ENCODE data around the gene CRK. TPM values are rescaled to one million over a fixed set of nuclear protein-coding genes. Genes with fewer than 3 reads are reported as not detected.
A peak's percentile ranks its signal among the peaks of the same experiment; 100 is the strongest.

CRK gene
- total RNA-seq, 1 experiment from 2014 or later = 57.9 TPM

GRCh38 chr17:1442187-1442586 is 13.8 kb downstream of the CRK start:
- BruUV-seq (replicated peaks) = no TSS peak
- no peaks in the 10 kb centered on the region for H3K36me3 ChIP-seq (ENCODE audit: low read depth)
- H2AFZ ChIP-seq = no peak overlapping the region
- no peak for DNase-seq
- H3K9me2 ChIP-seq (ENCODE audit: insufficient read depth) = no peaks in the 10 kb centered on the region
- no peak overlapping the region for H3K27ac ChIP-seq
- H3K27me3 ChIP-seq (ENCODE audit: insufficient read depth, low read depth) = no peaks in the 10 kb centered on the region
- H3K4me2 ChIP-seq = no peak overlapping the region
- peaks cover 94% of the 10 kb centered on the region for H3K79me2 ChIP-seq (ENCODE audit: low read depth)
- H3F3A ChIP-seq (ENCODE audit: insufficient read depth, low read depth) = peaks cover 4% of the 10 kb centered on the region; the same call in 1 of the 2 replicates
- POLR2A ChIA-PET (ENCODE audit: unreplicated experiment) = no interaction called here
- TF ChIP-seq CTCF (conservative IDR thresholded peaks at IDR 0.05) (no peak), EZH2 (IDR thresholded peaks at IDR 0.05; ENCODE audit: low read depth) (no peak)
- H3K9me3 ChIP-seq (ENCODE audit: insufficient read depth, low read depth) = no peaks in the 10 kb centered on the region
- CTCF ChIA-PET = no interaction called here
- no peak overlapping the region for H3K4me3 ChIP-seq
- intact Hi-C loops (cut with micrococcal nuclease; ENCODE audit: unreplicated experiment) = no loop called here
- no peaks in the 10 kb centered on the region for H3K4me1 ChIP-seq (replicated peaks; ENCODE audit: insufficient read depth)
- H4K20me1 ChIP-seq (ENCODE audit: insufficient read depth) = peaks cover 76% of the 10 kb centered on the region

GRCh38 chr17:1440921-1441320 is 15.1 kb downstream of the CRK start:
- Histone ChIP-seq H3K4me2 (no peak overlapping the region), H3K36me3 (ENCODE audit: low read depth) (peaks cover 11% of the 10 kb centered on the region; the same call in 1 of the 2 replicates), H3K9me2 (ENCODE audit: insufficient read depth) (no peaks in the 10 kb centered on the region), H4K20me1 (ENCODE audit: insufficient read depth) (peaks cover 65% of the 10 kb centered on the region), H3K4me3 (no peak overlapping the region), H3K79me2 (ENCODE audit: low read depth) (peaks cover 90% of the 10 kb centered on the region), H2AFZ (no peak overlapping the region), H3K27ac (no peak overlapping the region), H3K4me1 (replicated peaks; ENCODE audit: insufficient read depth) (no peaks in the 10 kb centered on the region), H3K27me3 (ENCODE audit: insufficient read depth, low read depth) (no peaks in the 10 kb centered on the region), H3K9me3 (ENCODE audit: insufficient read depth, low read depth) (no peaks in the 10 kb centered on the region), H3F3A (ENCODE audit: insufficient read depth, low read depth) (peaks cover 4% of the 10 kb centered on the region; the same call in 1 of the 2 replicates)
- TF ChIP-seq EZH2 (IDR thresholded peaks at IDR 0.05; ENCODE audit: low read depth) = no peak
- POLR2A ChIA-PET (ENCODE audit: unreplicated experiment) = no interaction called here
- CTCF ChIA-PET = interaction anchor here (0.6 kb wide), 1 partner anchor 76 kb away, joined by 3 read pairs; no protein-coding TSS in a partner anchor
- DNase-seq = no peak
- intact Hi-C loops (cut with micrococcal nuclease; ENCODE audit: unreplicated experiment) = no loop called here
- BruUV-seq (replicated peaks) = no TSS peak

- Histone ChIP-seq H3K27ac (peak overlapping the region; percentile 21), H3K27me3 (ENCODE audit: insufficient read depth, low read depth) (no peaks in the 10 kb centered on the region), H4K20me1 (ENCODE audit: insufficient read depth) (peaks cover 59% of the 10 kb centered on the region), H3F3A (ENCODE audit: insufficient read depth, low read depth) (peaks cover 19% of the 10 kb centered on the region), H3K36me3 (ENCODE audit: low read depth) (peaks cover 18% of the 10 kb centered on the region), H3K9me2 (ENCODE audit: insufficient read depth) (no peaks in the 10 kb centered on the region), H3K9me3 (ENCODE audit: insufficient read depth, low read depth) (no peaks in the 10 kb centered on the region), H2AFZ (no peak overlapping the region), H3K4me3 (no peak overlapping the region), H3K4me1 (replicated peaks; ENCODE audit: insufficient read depth) (no peaks in the 10 kb centered on the region), H3K79me2 (ENCODE audit: low read depth) (peaks cover 83% of the 10 kb centered on the region), H3K4me2 (no peak overlapping the region)
- ChIA-PET CTCF (interaction anchor here (0.7 to 0.9 kb wide), 3 partner anchors 48 to 73 kb away, joined by 3 to 5 read pairs (median 5); no protein-coding TSS in a partner anchor), POLR2A (ENCODE audit: unreplicated experiment) (interaction anchor here (0.5 to 0.7 kb wide), 5 partner anchors 12 to 179 kb away, joined by 3 to 11 read pairs (median 9); no protein-coding TSS in a partner anchor)
- DNase-seq = peak in 1 of 2 experiments; percentile 28
- intact Hi-C loops (cut with micrococcal nuclease; ENCODE audit: unreplicated experiment) = no loop called here
- no peak for TF ChIP-seq EZH2 (IDR thresholded peaks at IDR 0.05; ENCODE audit: low read depth)
- no peak for TF ChIP-seq CTCF (conservative IDR thresholded peaks at IDR 0.05)
- no TSS peak for BruUV-seq (replicated peaks)
Measured at GRCh38 chr17:1438593-1439083, 17.4 kb downstream of the CRK start.
